ENCODE results near the gene CHSY1. TPM values are rescaled to one million over a fixed set of nuclear protein-coding genes. Genes with fewer than 3 reads are reported as not detected.

CHSY1 gene
- total RNA-seq, 1 donor from 2014 or later = 69.3 TPM

- Mint-ChIP-seq H3K27ac (no peak overlapping the region), H3K36me3 (no peaks in the 10 kb centered on the region), H3K9me3 (no peaks in the 10 kb centered on the region), H3K4me1 (peaks cover 16% of the 10 kb centered on the region), H3K4me3 (no peak overlapping the region), H3K27me3 (ENCODE audit: low read depth) (no peaks in the 10 kb centered on the region)
- no peak for TF ChIP-seq CTCF (IDR thresholded peaks at IDR 0.05; ENCODE audit: unreplicated experiment)
- no peak for DNase-seq (ENCODE audit: low spot score in 2 of 2, unreplicated experiment in 2 of 2)
Measured at GRCh38 chr15:101148166-101148880, 103.5 kb downstream of the CHSY1 start.

GRCh38 chr15:101147181-101147580 is 104.7 kb downstream of the CHSY1 start:
- DNase-seq (ENCODE audit: low spot score in 2 of 2, unreplicated experiment in 2 of 2) = no peak
- no peak overlapping the region for H3K27ac Mint-ChIP-seq
- H3K36me3 Mint-ChIP-seq = no peaks in the 10 kb centered on the region
- peaks cover 16% of the 10 kb centered on the region for H3K4me1 Mint-ChIP-seq
- no peaks in the 10 kb centered on the region for H3K9me3 Mint-ChIP-seq
- no peaks in the 10 kb centered on the region for H3K27me3 Mint-ChIP-seq (ENCODE audit: low read depth)
- no peak overlapping the region for H3K4me3 Mint-ChIP-seq
- no peak for TF ChIP-seq CTCF (IDR thresholded peaks at IDR 0.05; ENCODE audit: unreplicated experiment)

- peaks cover 13% of the 10 kb centered on the region for H3K4me1 Mint-ChIP-seq
Measured at GRCh38 chr15:101146118-101146702, 105.6 kb downstream of the CHSY1 start.

GRCh38 chr15:101145362-101145761 is 106.5 kb downstream of the CHSY1 start:
- peaks cover 10% of the 10 kb centered on the region for H3K4me1 Mint-ChIP-seq
- no peak overlapping the region for H3K4me3 Mint-ChIP-seq
- DNase-seq (ENCODE audit: low spot score in 2 of 2, unreplicated experiment in 2 of 2) = no peak
- H3K27me3 Mint-ChIP-seq (ENCODE audit: low read depth) = no peaks in the 10 kb centered on the region
- H3K27ac Mint-ChIP-seq = no peak overlapping the region
- no peaks in the 10 kb centered on the region for H3K9me3 Mint-ChIP-seq
- TF ChIP-seq CTCF (IDR thresholded peaks at IDR 0.05; ENCODE audit: unreplicated experiment) = no peak
- H3K36me3 Mint-ChIP-seq = no peaks in the 10 kb centered on the region

More at GRCh38 chr15:101146118-101146702, 105.6 kb downstream of the CHSY1 start:
- no peak for TF ChIP-seq CTCF (IDR thresholded peaks at IDR 0.05; ENCODE audit: unreplicated experiment)
- H3K36me3 Mint-ChIP-seq = no peaks in the 10 kb centered on the region
- H3K27ac Mint-ChIP-seq = no peak overlapping the region
- DNase-seq (ENCODE audit: low spot score in 2 of 2, unreplicated experiment in 2 of 2) = no peak
- H3K4me3 Mint-ChIP-seq = no peak overlapping the region
- H3K9me3 Mint-ChIP-seq = no peaks in the 10 kb centered on the region
- H3K27me3 Mint-ChIP-seq (ENCODE audit: low read depth) = no peaks in the 10 kb centered on the region

GRCh38 chr15:101143321-101143720 is 108.5 kb downstream of the CHSY1 start:
- DNase-seq (ENCODE audit: low spot score in 2 of 2, unreplicated experiment in 2 of 2) = no peak
- no peak for TF ChIP-seq CTCF (IDR thresholded peaks at IDR 0.05; ENCODE audit: unreplicated experiment)
- H3K4me3 Mint-ChIP-seq = no peak overlapping the region
- no peak overlapping the region for H3K27ac Mint-ChIP-seq
- H3K27me3 Mint-ChIP-seq (ENCODE audit: low read depth) = no peaks in the 10 kb centered on the region
- peaks cover 2% of the 10 kb centered on the region for H3K4me1 Mint-ChIP-seq
- no peaks in the 10 kb centered on the region for H3K9me3 Mint-ChIP-seq
- H3K36me3 Mint-ChIP-seq = no peaks in the 10 kb centered on the region
